Gastrocnemius medialis (tissue), 4 donors: Measurements from ENCODE around the gene ZNF397. TPM values are rescaled to one million over a fixed set of nuclear protein-coding genes. Genes with fewer than 3 reads are reported as not detected.
A peak's percentile ranks its signal among the peaks of the same experiment; 100 is the strongest.

ENCODE experiments used
- ATAC-seq, 2 donors: fragments of 150-250 bp; one replicate each; pipeline ENCODE4 v1.9.1; 2016
- DNase-seq, 2 donors: peaks; one replicate each; pipeline ENCODE4 v3.0.0-alpha.2; 2019
- H3K27ac ChIP-seq, 4 donors: fragments of 200-600 bp; sonication (generic); 1 replicate in 1 of 4; 2 replicates in 3 of 4; pipeline ENCODE4 v1.5.1; 2016 to 2018; ENCODE audit warnings: mild to moderate bottlenecking in 2 of 4, moderate library complexity in 1 of 4
- H3K27me3 ChIP-seq, 3 donors: fragments of 200-600 bp; sonication (generic) in 2 of 3; 1 replicate in 1 of 3; 2 replicates in 2 of 3; pipeline versions ENCODE4 v1.5.1 to v1.6.0; 2016 to 2019; ENCODE audit warnings: mild to moderate bottlenecking in 1 of 3, moderate library complexity in 1 of 3
- H3K36me3 ChIP-seq, 2 donors: fragments of 200-600 bp; sonication (generic) in 1 of 2; one replicate each; pipeline ENCODE4 v1.5.1; 2017 to 2018
- H3K4me1 ChIP-seq, 2 donors: fragments of 200-600 bp; sonication (generic) in 1 of 2; one replicate each; pipeline ENCODE4 v1.5.1; 2016 to 2017; ENCODE audit warnings: mild to moderate bottlenecking in 2 of 2
- H3K4me3 ChIP-seq, 4 donors: fragments of 200-600 bp; sonication (generic) in 3 of 4; 1 replicate in 1 of 4; 2 replicates in 3 of 4; pipeline ENCODE4 v1.5.1; 2016 to 2019; ENCODE audit warnings: mild to moderate bottlenecking in 2 of 4
- H3K9me3 ChIP-seq, 3 donors: fragments of 200-600 bp; sonication (generic) in 2 of 3; 1 replicate in 1 of 3; 2 replicates in 2 of 3; pipeline ENCODE4 v1.5.1; 2016 to 2019
- POLR2A ChIP-seq, 2 donors: fragments of 450-650 bp; IDR thresholded peaks; one replicate each; pipeline ENCODE4 v1.6.1; 2017; ENCODE audit warnings: antibody characterized with exemption in 2 of 2, mild to moderate bottlenecking in 2 of 2, moderate library complexity in 2 of 2
- in situ Hi-C, 4 donors: fragments of 200-750 bp; cut with MboI; loops; one replicate each; pipeline versions ENCODE4 v1.15.0 to v1.8.0; 2017; ENCODE audit warnings: low sequenced_read_pairs in 4 of 4
- intact Hi-C: fragments of 100-400 bp; cut with DNase I; formaldehyde crosslinking; loops from one replicate; pipeline ENCODE4 v1.15.1; 2023; ENCODE audit warnings: low total_unique reads
- total RNA-seq, 4 donors: library from RNA; depleted of rRNA; stranded (reverse); fragments of >200 nt; gene quantifications; one replicate each; pipeline versions ENCODE4 v1.1.0 to v1.2.3, GENCODE V29; 2016
- TF ChIP-seq, protein P1 (sequence below), 5 experiments: fragments of 450-650 bp in 3 of 5; fragments of 200-600 bp in 2 of 5; sonication (generic) in 2 of 5; IDR thresholded peaks in 4 of 5; conservative IDR thresholded peaks in 1 of 5; 1 replicate in 4 of 5; 2 replicates in 1 of 5; pipeline ENCODE4 v1.5.1; 2016 to 2019; ENCODE audit warnings: antibody characterized with exemption in 5 of 5, mild to moderate bottlenecking in 3 of 5, moderate library complexity in 3 of 5

Gene ZNF397
- total RNA-seq, 4 donors from 2014 or later = 12.3 to 23.4 (median 14.7) TPM

DNA sequence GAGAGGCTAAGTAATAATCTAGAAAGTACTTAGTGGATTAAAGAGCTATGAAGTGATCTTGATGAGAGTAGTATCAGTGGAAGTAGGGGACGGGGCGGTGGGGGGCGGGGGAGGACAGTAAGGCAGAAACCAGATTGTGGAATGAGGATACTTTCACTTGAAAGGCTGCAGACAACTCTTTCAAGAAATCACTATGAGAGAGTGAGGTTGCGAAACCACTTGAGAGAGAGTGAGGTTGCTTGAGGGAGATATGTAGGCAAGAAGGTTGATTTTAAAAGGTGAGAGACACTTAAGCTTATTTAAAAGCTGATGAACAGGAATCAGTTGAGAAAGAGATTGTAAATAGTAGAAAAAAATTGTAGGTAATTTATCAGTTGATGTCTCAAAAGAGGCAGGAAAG, 3.8 kb downstream of the ZNF397 start:
- TF ChIP-seq, protein P1, sequence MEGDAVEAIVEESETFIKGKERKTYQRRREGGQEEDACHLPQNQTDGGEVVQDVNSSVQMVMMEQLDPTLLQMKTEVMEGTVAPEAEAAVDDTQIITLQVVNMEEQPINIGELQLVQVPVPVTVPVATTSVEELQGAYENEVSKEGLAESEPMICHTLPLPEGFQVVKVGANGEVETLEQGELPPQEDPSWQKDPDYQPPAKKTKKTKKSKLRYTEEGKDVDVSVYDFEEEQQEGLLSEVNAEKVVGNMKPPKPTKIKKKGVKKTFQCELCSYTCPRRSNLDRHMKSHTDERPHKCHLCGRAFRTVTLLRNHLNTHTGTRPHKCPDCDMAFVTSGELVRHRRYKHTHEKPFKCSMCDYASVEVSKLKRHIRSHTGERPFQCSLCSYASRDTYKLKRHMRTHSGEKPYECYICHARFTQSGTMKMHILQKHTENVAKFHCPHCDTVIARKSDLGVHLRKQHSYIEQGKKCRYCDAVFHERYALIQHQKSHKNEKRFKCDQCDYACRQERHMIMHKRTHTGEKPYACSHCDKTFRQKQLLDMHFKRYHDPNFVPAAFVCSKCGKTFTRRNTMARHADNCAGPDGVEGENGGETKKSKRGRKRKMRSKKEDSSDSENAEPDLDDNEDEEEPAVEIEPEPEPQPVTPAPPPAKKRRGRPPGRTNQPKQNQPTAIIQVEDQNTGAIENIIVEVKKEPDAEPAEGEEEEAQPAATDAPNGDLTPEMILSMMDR (IDR thresholded peaks at IDR 0.05 in 4 of 5, conservative IDR thresholded peaks at IDR 0.05 in 1 of 5) = no peak
- TF ChIP-seq POLR2A (IDR thresholded peaks at IDR 0.05) = no peak
- Histone ChIP-seq H3K4me3 (no peak overlapping the region), H3K27ac (no peak overlapping the region), H3K4me1 (peaks cover 10 to 15% of the 10 kb centered on the region in 2 donors), H3K36me3 (peaks cover 0 to 69% of the 10 kb centered on the region in 2 donors), H3K27me3 (no peaks in the 10 kb centered on the region), H3K9me3 (no peaks in the 10 kb centered on the region)
- in situ Hi-C loops = loop anchor here in 2 of 4 donors (5.0 to 25.0 kb wide), 2 partner anchors 43 to 718 kb away; partner anchors contain the start of gene RMP24 (in 2 of the 2)
- ATAC-seq (no peak), DNase-seq (no peak)
- intact Hi-C loops = loop anchor here (5.0 kb wide), 1 partner anchor 728 kb away; the partner anchor contains the start of gene RMP24

DNA sequence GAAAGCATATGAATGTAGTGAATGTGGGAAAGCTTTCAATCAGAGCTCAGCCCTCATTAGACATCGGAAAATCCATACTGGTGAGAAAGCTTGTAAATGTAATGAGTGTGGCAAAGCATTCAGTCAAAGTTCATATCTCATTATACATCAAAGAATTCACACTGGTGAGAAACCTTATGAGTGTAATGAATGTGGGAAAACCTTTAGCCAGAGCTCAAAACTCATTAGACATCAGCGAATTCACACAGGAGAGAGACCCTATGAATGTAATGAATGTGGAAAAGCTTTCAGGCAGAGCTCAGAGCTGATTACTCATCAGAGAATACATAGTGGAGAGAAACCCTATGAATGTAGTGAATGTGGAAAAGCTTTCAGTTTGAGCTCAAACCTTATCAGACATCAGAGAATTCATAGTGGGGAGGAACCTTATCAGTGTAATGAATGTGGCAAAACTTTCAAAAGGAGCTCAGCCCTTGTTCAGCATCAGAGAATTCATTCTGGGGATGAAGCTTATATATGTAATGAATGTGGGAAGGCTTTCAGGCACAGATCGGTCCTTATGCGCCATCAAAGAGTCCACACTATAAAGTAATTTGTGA, 5.0 kb downstream of the ZNF397 start:
- no peak overlapping the region for H3K27ac ChIP-seq
- no peak for ATAC-seq
- no peak overlapping the region for H3K4me3 ChIP-seq
- H3K4me1 ChIP-seq = peaks cover 10 to 11% of the 10 kb centered on the region in 2 donors
- H3K27me3 ChIP-seq = no peaks in the 10 kb centered on the region
- in situ Hi-C loops = loop anchor here in 2 of 4 donors (25.0 kb wide), 1 partner anchor 716 kb away; the partner anchor contains the start of gene RMP24 (in 2 of the 2)
- peaks cover 0 to 69% of the 10 kb centered on the region in 2 donors for H3K36me3 ChIP-seq
- no peak for DNase-seq
- no peaks in the 10 kb centered on the region for H3K9me3 ChIP-seq
- TF ChIP-seq POLR2A (IDR thresholded peaks at IDR 0.05) = no peak
- TF ChIP-seq, protein P1 (IDR thresholded peaks at IDR 0.05 in 4 of 5, conservative IDR thresholded peaks at IDR 0.05 in 1 of 5) = no peak
- intact Hi-C loops = no loop called here

DNA sequence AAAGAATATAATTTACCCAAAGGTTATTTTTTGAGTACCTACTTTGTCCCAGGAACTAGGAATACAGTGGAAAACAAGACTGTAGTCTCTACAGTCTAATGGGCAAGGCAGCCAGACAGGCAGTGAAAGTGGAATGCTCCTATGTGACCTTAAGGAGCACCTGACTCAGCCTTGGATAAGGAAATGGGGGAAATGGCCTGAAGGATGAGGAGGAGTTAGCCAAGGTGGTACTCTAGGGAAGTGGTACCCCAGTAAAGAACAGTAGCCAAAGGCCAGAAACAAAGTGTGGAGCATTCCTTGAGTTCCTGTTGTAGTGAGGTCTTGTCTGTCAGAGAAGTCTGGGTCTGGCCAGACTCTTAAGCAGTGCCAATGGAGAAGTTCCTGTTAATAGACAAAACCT, 6.0 kb downstream of the ZNF397 start:
- Histone ChIP-seq H3K27me3 (no peaks in the 10 kb centered on the region), H3K36me3 (peaks cover 0 to 69% of the 10 kb centered on the region in 2 donors), H3K27ac (peak overlapping the region in 3 of 4 donors; percentile 16 to 17 (median 16)), H3K4me3 (no peak overlapping the region), H3K4me1 (peaks cover 7 to 8% of the 10 kb centered on the region in 2 donors), H3K9me3 (no peaks in the 10 kb centered on the region)
- intact Hi-C loops = no loop called here
- no peak for DNase-seq
- TF ChIP-seq, protein P1 (IDR thresholded peaks at IDR 0.05 in 4 of 5, conservative IDR thresholded peaks at IDR 0.05 in 1 of 5) = no peak
- TF ChIP-seq POLR2A (IDR thresholded peaks at IDR 0.05) = no peak
- in situ Hi-C loops = loop anchor here in 2 of 4 donors (25.0 kb wide), 1 partner anchor 715 kb away; the partner anchor contains the start of gene RMP24 (in 2 of the 2)
- ATAC-seq = no peak

DNA sequence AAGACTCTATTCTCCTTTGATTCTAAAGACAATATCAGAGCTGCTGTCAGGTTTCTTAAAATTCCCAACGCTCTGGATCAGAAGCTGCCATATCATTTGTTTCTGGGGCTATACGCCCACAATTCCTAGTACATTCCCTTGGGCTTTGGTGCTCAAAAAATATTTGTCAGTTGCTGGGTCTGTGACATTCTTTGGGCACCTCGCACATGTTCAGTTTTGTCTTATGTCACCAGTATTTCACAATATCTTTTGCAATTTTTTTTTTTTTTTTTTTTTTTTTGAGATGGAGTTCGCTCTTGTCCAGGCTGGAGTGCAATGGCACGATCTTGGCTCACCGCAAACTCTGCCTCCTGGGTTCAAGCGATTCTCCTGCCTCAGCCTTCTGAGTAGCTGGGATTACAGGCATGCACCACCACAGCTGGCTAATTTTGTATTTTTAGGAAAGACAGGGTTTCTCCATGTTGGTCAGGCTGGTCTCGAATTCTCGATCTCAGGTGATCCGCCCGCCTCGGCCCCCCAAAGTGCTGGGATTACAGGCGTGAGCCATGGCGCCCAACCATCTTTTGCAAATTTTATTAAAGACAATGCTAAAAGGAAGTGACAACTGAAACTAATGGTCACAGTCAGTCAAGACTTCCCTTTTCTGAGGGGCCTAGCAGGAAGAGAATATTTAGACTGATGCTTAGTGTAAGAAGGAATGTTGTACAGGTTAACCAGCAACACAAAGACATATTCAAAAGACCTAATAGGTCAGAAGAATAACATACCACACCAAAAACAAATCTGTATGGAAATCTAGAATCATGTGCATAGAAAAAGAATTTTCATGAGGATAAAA, 6.8 kb downstream of the ZNF397 start:
- Histone ChIP-seq H3K4me3 (no peak overlapping the region), H3K36me3 (peaks cover 0 to 70% of the 10 kb centered on the region in 2 donors), H3K4me1 (peaks cover 0 to under 1% of the 10 kb centered on the region in 2 donors), H3K27ac (peak overlapping the region in 2 of 4 donors; percentile 16), H3K9me3 (no peaks in the 10 kb centered on the region), H3K27me3 (no peaks in the 10 kb centered on the region)
- in situ Hi-C loops (loop anchor here in 2 of 4 donors (25.0 kb wide), 1 partner anchor 715 kb away; the partner anchor contains the start of gene RMP24 (in 2 of the 2)), intact Hi-C loops (no loop called here)
- DNase-seq (no peak), ATAC-seq (peak in 1 of 2 donors; percentile 41)
- TF ChIP-seq, protein P1 (IDR thresholded peaks at IDR 0.05 in 4 of 5, conservative IDR thresholded peaks at IDR 0.05 in 1 of 5) = no peak
- no peak for TF ChIP-seq POLR2A (IDR thresholded peaks at IDR 0.05)
